ENCODE data around the gene LRRC36. TPM values are rescaled to one million over a fixed set of nuclear protein-coding genes. Genes with fewer than 3 reads are reported as not detected.

LRRC36 gene
- total and polyA plus RNA-seq, 2 of the 13 experiments (the other 11 are each of a cell fraction or from before 2014, with no cell fraction given): 0.12 to 0.15 TPM

DNA sequence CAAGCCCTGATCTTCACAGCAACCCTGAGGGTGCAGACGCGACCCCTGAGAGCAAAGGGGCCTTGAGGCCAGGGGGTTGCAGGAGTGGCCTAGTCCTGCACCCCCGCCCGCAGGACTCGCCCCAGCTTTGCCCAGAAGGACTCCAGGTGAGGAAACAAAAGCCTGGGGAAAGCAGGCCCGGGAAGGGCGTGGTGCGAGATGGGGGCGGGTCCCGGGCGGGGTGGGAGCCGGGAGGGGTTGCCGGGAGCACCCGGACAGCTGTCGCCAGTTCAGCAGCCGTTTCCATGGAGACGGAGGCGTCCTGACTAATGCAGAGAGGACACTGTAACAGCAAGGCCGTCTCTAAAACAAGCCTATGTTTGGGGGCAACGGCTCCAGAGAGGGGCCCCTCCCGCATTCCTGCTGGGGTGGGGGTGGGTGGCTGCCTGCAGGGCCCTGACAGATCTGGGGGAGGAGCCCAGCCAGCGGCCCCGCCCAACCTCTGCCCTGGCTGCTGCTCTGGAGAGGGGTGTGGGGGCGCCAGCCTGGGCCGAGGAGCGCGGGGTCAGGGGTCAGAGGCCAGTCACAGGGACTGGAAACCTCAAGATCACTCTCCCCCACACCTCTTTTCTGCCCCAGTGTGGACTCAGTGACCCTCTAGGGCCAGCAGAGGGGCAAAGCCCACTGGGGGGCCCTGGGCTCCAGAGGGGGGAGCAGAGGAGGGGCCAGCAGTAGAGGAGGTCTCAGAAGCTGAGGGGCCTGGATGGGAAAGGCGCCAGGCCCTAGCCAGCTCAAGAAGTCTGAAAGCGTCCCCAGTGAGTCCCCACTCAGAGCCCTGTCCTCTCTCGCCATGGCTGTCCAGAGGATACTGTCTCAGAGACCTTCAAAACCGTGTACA, 69.8 kb downstream of the LRRC36 start:
- DNase-seq (ENCODE audit: low spot score) (peak; percentile 96), FAIRE-seq (peak; percentile 63), ATAC-seq (peak; percentile 57)
- POLR2A ChIA-PET: no interaction called here
- no peak overlapping the region for H3K27ac ChIP-seq (ENCODE audit: extremely low read length, insufficient read depth, low read length)
- no peaks in the 10 kb centered on the region for H3K9me3 ChIP-seq (ENCODE audit: low read length)
- no peak overlapping the region for H2AFZ ChIP-seq (ENCODE audit: low read length)
- intact Hi-C loops (cut with micrococcal nuclease; ENCODE audit: unreplicated experiment) (no loop called here), in situ Hi-C loops (cut with HindIII; ENCODE audit: extremely low pct_ligation_motif_present, low pct_unique_long_range_greater_than_20kb) (no loop called here)
- peaks cover 44% of the 10 kb centered on the region for H3K4me1 ChIP-seq (ENCODE audit: insufficient read depth, low read length)
- under 1% methylated on average over 26 of the region's 31 CpGs for whole genome bisulfite sequencing (ENCODE audit: low lambda C conversion rate)
- peaks cover 0 to 34% of the 10 kb centered on the region in 2 experiments; a peak in 4 of 5 replicates for H3K27me3 ChIP-seq (ENCODE audit: control insufficient read depth in 1 of 2, insufficient read depth in 2 of 2, low read length in 2 of 2)
- CTCF ChIA-PET (ENCODE audit: low intra/inter-chr PET ratio, low total read pairs): no interaction called here
- no peaks in the 10 kb centered on the region for H4K20me1 ChIP-seq (ENCODE audit: insufficient read depth, low read length)
- H3K36me3 ChIP-seq (replicated peaks in 1 of 2; ENCODE audit: control insufficient read depth in 1 of 2, insufficient read depth in 2 of 2, low read length in 2 of 2): no peaks in the 10 kb centered on the region
- H3K79me2 ChIP-seq (ENCODE audit: insufficient read depth, low read length): no peaks in the 10 kb centered on the region
- no TSS peak for BruUV-seq (replicated peaks)
- peak overlapping the region; percentile 60 for H3K4me2 ChIP-seq (ENCODE audit: low read depth, low read length)
- peak overlapping the region in 1 of 3 experiments; percentile 57; a peak in 4 of 6 replicates for H3K4me3 ChIP-seq (replicated peaks in 1 of 3; ENCODE audit: insufficient read depth in 1 of 3, low read depth in 2 of 3, low read length in 3 of 3)
- H3K9ac ChIP-seq (ENCODE audit: insufficient read depth, low read depth, low read length): peak overlapping the region; percentile 50
- TF ChIP-seq ZNF451 (CRISPR knock-in tag; IDR thresholded peaks at IDR 0.05) (no peak), DNMT1 (CRISPR knock-in tag; IDR thresholded peaks at IDR 0.05) (no peak), TAF1 (CRISPR knock-in tag; IDR thresholded peaks at IDR 0.05) (no peak), SNAI1 (CRISPR knock-in tag; IDR thresholded peaks at IDR 0.05; ENCODE audit: borderline replicate concordance) (no peak), ZFP90 (CRISPR knock-in tag; IDR thresholded peaks at IDR 0.05; ENCODE audit: borderline replicate concordance) (no peak), ZNF251 (CRISPR knock-in tag; IDR thresholded peaks at IDR 0.05) (no peak), PITX1 (CRISPR knock-in tag; IDR thresholded peaks at IDR 0.05) (peak; percentile 61; the same call in 1 of the 2 replicates), ZNF441 (CRISPR knock-in tag; IDR thresholded peaks at IDR 0.05; ENCODE audit: borderline replicate concordance) (no peak), ZNF788 (CRISPR knock-in tag; IDR thresholded peaks at IDR 0.05; ENCODE audit: borderline replicate concordance) (no peak), ZNF605 (CRISPR knock-in tag; IDR thresholded peaks at IDR 0.05) (no peak), HNRNPUL1 (IDR thresholded peaks at IDR 0.05; ENCODE audit: low read depth, low read length) (no peak), GFI1 (CRISPR knock-in tag; IDR thresholded peaks at IDR 0.05; ENCODE audit: borderline replicate concordance) (no peak), GZF1 (CRISPR knock-in tag; IDR thresholded peaks at IDR 0.05) (no peak)
- TF ChIP-seq, protein P1, sequence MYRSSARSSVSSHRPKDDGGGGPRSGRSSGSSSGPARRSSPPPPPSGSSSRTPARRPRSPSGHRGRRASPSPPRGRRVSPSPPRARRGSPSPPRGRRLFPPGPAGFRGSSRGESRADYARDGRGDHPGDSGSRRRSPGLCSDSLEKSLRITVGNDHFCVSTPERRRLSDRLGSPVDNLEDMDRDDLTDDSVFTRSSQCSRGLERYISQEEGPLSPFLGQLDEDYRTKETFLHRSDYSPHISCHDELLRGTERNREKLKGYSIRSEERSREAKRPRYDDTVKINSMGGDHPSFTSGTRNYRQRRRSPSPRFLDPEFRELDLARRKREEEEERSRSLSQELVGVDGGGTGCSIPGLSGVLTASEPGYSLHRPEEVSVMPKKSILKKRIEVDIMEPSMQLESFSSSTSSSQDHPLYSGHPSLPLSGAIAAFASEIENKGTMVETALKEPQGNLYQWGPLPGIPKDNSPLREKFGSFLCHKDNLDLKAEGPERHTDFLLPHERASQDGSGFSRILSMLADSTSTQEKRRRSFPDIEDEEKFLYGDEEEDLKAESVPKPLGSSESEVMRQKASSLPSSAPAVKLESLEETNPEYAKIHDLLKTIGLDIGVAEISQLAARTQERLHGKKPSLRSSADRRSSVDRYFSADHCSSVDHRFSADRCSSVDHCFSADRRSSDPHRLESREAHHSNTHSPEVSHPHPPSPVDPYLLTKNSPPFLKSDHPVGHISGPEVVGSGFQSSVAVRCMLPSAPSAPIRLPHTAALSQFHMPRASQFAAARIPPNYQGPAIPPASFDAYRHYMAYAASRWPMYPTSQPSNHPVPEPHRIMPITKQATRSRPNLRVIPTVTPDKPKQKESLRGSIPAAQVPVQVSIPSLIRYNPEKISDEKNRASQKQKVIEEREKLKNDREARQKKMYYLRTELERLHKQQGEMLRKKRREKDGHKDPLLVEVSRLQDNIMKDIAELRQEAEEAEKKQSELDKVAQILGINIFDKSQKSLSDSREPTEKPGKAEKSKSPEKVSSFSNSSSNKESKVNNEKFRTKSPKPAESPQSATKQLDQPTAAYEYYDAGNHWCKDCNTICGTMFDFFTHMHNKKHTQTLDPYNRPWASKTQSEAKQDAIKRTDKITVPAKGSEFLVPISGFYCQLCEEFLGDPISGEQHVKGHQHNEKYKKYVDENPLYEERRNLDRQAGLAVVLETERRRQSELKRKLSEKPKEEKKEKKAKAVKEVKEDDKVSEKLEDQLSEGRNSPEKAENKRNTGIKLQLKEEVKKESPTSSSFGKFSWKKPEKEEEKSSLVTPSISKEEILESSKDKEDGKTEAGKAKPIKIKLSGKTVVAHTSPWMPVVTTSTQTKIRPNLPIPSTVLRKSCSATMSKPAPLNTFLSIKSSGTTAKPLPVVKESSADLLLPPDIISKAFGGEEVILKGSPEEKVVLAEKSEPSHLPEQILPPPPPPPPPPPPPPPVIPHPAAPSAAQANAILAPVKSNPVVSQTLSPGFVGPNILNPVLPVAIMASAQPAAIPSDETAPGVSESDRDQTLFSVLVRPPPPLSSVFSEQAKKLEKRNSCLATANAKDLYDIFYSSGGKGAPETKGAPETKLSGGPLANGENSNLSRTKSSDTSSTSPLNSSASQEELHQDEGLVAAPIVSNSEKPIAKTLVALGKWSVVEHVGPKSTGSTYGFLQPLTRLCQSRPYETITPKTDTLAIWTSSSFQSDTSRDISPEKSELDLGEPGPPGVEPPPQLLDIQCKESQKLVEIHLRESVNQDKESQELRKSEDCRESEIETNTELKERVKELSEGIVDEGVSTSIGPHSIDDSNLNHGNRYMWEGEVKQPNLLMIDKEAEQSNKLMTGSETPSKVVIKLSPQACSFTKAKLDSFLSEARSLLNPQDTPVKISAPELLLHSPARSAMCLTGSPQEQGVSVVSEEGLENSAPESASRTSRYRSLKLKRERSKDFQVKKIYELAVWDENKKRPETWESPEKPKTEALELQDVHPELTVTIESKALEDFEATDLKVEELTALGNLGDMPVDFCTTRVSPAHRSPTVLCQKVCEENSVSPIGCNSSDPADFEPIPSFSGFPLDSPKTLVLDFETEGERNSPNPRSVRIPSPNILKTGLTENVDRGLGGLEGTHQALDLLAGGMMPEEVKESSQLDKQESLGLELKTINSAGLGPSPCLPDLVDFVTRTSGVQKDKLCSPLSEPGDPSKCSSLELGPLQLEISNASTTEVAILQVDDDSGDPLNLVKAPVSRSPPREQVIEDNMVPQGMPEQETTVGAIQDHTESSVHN (CRISPR knock-in tag; IDR thresholded peaks at IDR 0.05): no peak
- TF ChIP-seq, protein P2, sequence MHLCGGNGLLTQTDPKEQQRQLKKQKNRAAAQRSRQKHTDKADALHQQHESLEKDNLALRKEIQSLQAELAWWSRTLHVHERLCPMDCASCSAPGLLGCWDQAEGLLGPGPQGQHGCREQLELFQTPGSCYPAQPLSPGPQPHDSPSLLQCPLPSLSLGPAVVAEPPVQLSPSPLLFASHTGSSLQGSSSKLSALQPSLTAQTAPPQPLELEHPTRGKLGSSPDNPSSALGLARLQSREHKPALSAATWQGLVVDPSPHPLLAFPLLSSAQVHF (CRISPR knock-in tag; IDR thresholded peaks at IDR 0.05): no peak
